Fibroblast of pulmonary artery (primary cell): ENCODE data around the gene GTSE1.
"Not testable (repeated sequence)": the region's sequence is repeated elsewhere in the genome, so short reads cannot be mapped to it uniquely, and the experiment has no call there.

Source experiments
- DNase-seq: peaks from one replicate; pipeline ENCODE4 v3.0.0-alpha.2; 2010; ENCODE audit warnings: low read depth
- H3K4me3 ChIP-seq: replicated peaks from 2 replicates; pipeline ENCODE4 v1.5.1; 2011; ENCODE audit warnings: low read depth, mild to moderate bottlenecking, control low read depth, low read length, moderate library complexity
- TF ChIP-seq, protein P1 (sequence below): IDR thresholded peaks from 2 replicates; pipeline ENCODE4 v1.5.1; 2011; ENCODE audit warnings: mild to moderate bottlenecking, control low read depth, low read length, inconsistent platforms; ENCODE audit errors: missing control alignments

The GTSE1 gene

DNA sequence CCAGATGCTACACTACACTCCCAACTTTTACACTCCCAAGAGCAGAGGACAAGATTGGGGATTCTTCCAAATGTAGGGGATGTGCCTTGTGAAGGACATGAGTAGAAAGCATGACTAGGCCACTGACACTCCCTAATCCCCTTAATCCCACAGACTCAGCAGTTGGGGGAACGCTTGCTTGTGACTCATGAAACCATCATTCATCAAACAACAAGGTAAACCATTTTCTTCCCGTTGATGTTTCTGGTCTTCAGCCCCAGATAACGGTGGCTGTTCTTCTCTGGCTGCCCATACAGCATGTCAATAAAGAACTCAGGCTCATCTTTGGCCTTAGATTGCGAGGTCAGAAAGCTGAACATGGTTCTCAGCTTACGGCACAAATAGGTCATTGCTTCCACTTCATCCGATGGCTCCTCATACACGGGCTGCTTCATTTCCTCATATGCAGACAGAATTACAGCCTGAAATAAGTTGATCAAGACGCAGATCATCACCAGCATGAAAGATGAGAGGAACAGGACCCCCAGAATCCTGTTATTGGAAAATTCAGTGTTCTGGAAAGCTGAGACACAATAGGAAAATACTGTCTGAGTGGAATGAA is 40.2 kb upstream of the GTSE1 start:
- TF ChIP-seq, protein P1, sequence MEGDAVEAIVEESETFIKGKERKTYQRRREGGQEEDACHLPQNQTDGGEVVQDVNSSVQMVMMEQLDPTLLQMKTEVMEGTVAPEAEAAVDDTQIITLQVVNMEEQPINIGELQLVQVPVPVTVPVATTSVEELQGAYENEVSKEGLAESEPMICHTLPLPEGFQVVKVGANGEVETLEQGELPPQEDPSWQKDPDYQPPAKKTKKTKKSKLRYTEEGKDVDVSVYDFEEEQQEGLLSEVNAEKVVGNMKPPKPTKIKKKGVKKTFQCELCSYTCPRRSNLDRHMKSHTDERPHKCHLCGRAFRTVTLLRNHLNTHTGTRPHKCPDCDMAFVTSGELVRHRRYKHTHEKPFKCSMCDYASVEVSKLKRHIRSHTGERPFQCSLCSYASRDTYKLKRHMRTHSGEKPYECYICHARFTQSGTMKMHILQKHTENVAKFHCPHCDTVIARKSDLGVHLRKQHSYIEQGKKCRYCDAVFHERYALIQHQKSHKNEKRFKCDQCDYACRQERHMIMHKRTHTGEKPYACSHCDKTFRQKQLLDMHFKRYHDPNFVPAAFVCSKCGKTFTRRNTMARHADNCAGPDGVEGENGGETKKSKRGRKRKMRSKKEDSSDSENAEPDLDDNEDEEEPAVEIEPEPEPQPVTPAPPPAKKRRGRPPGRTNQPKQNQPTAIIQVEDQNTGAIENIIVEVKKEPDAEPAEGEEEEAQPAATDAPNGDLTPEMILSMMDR = no peak

DNA sequence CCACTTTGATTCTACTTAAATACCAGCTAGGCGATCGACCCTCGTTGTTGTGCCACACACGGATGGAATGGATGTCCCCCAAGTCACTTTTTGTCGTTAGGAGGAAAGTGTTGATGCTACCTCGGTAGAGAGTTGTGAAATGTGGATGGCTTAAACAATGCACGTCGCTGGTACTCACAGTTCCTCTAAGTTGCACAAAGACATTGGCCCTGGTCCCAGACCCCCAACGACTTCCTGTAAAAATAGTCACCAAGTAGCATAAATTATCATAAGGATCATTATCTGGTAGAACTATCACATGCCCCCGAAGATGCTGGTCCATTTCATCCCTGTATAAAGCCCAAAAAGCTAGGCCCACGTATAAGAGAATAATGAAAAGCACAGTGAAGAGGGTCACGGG is 37.3 kb upstream of the GTSE1 start:
- DNase-seq = no peak
- H3K4me3 ChIP-seq = no peak overlapping the region
- TF ChIP-seq, protein P1 = no peak

More for the DNA sequence above, 40.2 kb upstream of the GTSE1 start:
- no peak for DNase-seq
- H3K4me3 ChIP-seq = no peak overlapping the region

DNA sequence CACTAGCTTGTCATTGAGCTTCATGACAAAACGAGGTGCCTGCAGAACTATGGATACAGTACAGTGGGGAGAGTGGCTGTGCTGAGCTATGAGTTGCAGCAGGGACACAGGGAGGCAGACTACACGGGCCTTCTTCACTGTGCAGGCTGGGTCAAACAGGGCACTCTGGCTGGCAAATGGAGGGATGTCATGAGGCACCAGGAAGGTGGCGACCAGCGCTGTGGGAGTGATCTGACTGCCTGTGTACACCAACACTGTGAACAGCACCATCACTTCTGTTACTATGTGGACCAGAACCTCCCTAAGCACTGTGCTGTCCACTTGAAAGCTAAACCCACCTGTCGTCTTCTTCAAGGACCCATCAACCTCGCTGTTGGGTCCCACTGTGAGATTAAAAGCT is 36.6 kb upstream of the GTSE1 start:
- TF ChIP-seq, protein P1 = no peak
- DNase-seq = no peak

DNA sequence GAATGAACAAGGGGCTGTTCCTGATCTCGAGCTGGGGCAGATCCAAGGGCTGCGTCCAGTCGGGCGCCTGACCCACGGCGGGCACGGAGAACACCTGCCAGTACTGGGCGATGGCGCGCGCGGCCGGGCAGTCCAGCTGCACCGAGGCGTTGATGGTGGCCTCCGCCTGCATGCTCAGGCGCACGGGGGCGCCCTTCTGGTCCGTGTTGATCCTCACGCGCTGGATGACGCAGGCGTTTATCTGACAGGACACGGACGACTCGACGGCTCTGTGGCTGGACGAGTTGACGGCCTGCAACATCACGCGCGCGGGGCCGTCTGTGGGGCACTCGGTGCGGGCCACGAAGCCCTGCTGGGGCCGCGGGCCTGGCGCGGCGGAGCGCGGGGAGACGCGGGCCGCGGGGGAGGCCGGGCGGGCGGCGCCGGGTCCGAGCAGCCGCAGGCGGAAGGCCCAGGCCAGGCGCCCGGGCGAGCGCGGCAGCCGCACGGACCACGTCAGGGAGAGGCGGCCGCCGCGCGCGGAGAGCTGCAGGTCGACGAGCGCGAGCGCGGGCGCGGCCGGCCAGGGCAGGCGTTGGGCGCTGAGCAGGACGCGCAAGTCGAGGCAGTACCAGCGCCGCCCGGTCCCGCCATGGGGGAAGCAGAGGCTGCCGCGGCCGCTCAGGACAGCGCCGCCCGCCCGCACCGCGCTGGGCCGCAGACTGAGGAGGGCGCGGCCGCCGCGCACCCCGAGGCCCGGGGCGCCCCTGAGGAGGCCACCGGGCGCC is 34.0 kb upstream of the GTSE1 start:
- H3K4me3 ChIP-seq = no peak overlapping the region
- peak; percentile 59 for DNase-seq
- TF ChIP-seq, protein P1 = peak; percentile 15

More for the DNA sequence above, 36.6 kb upstream of the GTSE1 start:
- H3K4me3 ChIP-seq = no peak overlapping the region

DNA sequence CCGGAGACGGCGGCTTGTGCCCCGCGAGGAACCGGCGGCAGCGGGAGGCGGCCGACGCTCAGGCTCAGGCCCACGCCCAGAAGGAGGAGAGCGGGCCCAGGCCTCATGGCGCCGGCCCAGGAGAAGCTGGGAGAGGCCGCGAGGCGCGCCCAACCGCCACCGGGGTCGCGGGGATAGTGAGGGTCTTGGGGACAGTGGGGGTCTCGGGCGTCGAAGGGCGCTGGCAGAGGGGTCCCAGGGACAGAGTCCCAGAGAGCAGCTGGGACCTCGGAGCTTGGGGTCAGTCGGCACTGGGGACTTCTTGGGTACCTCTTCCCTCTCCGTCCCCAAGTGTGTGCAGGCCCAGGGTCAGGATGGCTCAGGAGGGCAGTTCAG is 33.5 kb upstream of the GTSE1 start, which contains the start of gene PKDREJ:
PKDREJ (minus strand) TSS at position 128 of the 375 bp plus-strand sequence; CDS start at position 107, 21 bp downstream.
- TF ChIP-seq, protein P1 = no peak
- no peak for DNase-seq
- H3K4me3 ChIP-seq = no peak within 1 kb of the TSS

DNA sequence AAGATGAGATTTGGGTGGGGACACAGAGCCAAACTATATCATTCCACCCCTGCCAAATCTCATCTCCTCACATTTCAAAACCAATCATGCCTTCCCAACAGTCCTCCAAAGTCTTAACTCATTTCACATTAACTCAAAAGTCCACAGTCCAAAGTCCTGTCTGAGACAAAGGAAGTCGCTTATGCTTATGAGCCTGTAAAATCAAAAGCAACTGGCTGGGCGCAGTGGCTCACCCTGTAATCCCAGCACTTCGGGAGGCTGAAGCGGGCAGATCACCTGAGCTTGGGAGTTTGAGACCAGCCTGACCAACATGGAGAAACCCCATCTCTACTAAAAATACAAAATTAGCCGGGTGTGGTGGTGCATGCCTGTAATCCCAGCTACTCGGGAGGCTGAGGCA is 32.1 kb upstream of the GTSE1 start:
- H3K4me3 ChIP-seq, DNase-seq: not testable (repeated sequence)

DNA sequence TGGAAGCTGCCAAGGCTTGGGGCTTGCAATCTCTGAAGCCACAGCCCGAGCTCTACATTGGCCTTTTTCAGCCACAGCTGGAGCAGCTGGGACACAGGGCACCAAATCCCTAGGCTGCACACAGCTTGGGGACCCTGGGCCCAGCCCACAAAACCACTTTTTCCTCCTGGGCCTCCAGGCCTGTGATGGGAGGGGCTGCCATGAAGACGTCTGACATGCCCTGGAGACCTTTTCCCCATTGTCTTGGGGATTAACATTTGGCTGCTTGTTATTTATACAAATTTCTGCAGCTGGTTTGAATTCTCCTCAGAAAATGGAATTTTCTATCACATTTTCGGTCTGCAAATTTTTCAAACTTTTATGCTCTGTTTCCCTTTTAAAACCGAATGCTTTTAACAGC is 31.0 kb upstream of the GTSE1 start:
- not testable (repeated sequence) for H3K4me3 ChIP-seq, DNase-seq
